ENCODE results near the gene CCND3. TPM values are rescaled to one million over a fixed set of nuclear protein-coding genes. Genes with fewer than 3 reads are reported as not detected.
A peak's percentile ranks its signal among the peaks of the same experiment; 100 is the strongest.

The CCND3 gene
- total RNA-seq, 1 donor from 2014 or later = 182 TPM

GRCh38 chr6:41917528-41917927, 24.1 kb downstream of the CCND3 start:
- no peak for TF ChIP-seq CTCF (IDR thresholded peaks at IDR 0.05)
- Histone ChIP-seq H3K4me3 (no peak overlapping the region), H3K9me3 (no peaks in the 10 kb centered on the region), H3K36me3 (peaks cover 43% of the 10 kb centered on the region), H3K4me1 (peaks cover 22% of the 10 kb centered on the region), H3K27me3 (ENCODE audit: low read depth) (no peaks in the 10 kb centered on the region), H3K27ac (no peak overlapping the region)
- DNase-seq = no peak
- no peak for ATAC-seq
- intact Hi-C loops (cut with DNase I) = no loop called here

- no peak for TF ChIP-seq CTCF (IDR thresholded peaks at IDR 0.05)
- Histone ChIP-seq H3K27me3 (ENCODE audit: low read depth) (no peaks in the 10 kb centered on the region), H3K27ac (no peak overlapping the region), H3K9me3 (no peaks in the 10 kb centered on the region), H3K4me3 (no peak overlapping the region), H3K4me1 (peaks cover 10% of the 10 kb centered on the region), H3K36me3 (peaks cover 54% of the 10 kb centered on the region)
- DNase-seq = no peak
- intact Hi-C loops (cut with DNase I) = no loop called here
- no peak for ATAC-seq
Observed at GRCh38 chr6:41914869-41915530, 26.6 kb downstream of the CCND3 start.

- Histone ChIP-seq H3K9me3 (no peaks in the 10 kb centered on the region), H3K4me1 (peaks cover 3% of the 10 kb centered on the region), H3K4me3 (no peak overlapping the region), H3K27ac (no peak overlapping the region), H3K36me3 (peaks cover 57% of the 10 kb centered on the region), H3K27me3 (ENCODE audit: low read depth) (no peaks in the 10 kb centered on the region)
- no peak for TF ChIP-seq CTCF (IDR thresholded peaks at IDR 0.05)
- no peak for DNase-seq
- intact Hi-C loops (cut with DNase I) = no loop called here
- no peak for ATAC-seq
Observed at GRCh38 chr6:41914343-41914742, 27.3 kb downstream of the CCND3 start.

GRCh38 chr6:41909727-41910126, 31.9 kb downstream of the CCND3 start:
- no peaks in the 10 kb centered on the region for H3K9me3 ChIP-seq
- ATAC-seq = no peak
- peaks cover 82% of the 10 kb centered on the region for H3K36me3 ChIP-seq
- no peak overlapping the region for H3K4me3 ChIP-seq
- TF ChIP-seq CTCF (IDR thresholded peaks at IDR 0.05) = no peak
- H3K27me3 ChIP-seq (ENCODE audit: low read depth) = no peaks in the 10 kb centered on the region
- no peak overlapping the region for H3K27ac ChIP-seq
- intact Hi-C loops (cut with DNase I) = no loop called here
- no peak for DNase-seq
- H3K4me1 ChIP-seq = no peaks in the 10 kb centered on the region

GRCh38 chr6:41901882-41902519, 39.6 kb downstream of the CCND3 start:
- Histone ChIP-seq H3K27ac (no peak overlapping the region), H3K4me3 (no peak overlapping the region), H3K9me3 (no peaks in the 10 kb centered on the region), H3K36me3 (peaks cover 34% of the 10 kb centered on the region), H3K27me3 (ENCODE audit: low read depth) (no peaks in the 10 kb centered on the region), H3K4me1 (no peaks in the 10 kb centered on the region)
- DNase-seq = no peak
- peak; percentile 32 for TF ChIP-seq CTCF (IDR thresholded peaks at IDR 0.05)
- peak; percentile 33 to 42 for ATAC-seq
- intact Hi-C loops (cut with DNase I) = no loop called here

Data from lower lobe of right lung (tissue), 2 donors.